Muscle layer of colon (tissue), 2 donors: ENCODE results near the gene TMEM269.

ENCODE experiments used
- H3K27ac ChIP-seq: one replicate; pipeline ENCODE4 v1.7.0; 2013; ENCODE audit warnings: low read depth, mild to moderate bottlenecking, low read length, moderate library complexity
- H3K27me3 ChIP-seq, 2 donors: one replicate each; pipeline ENCODE4 v1.7.0; 2013; ENCODE audit warnings: low read length in 2 of 2, mild to moderate bottlenecking in 2 of 2; ENCODE audit not compliant: insufficient read depth in 2 of 2, control insufficient read depth in 1 of 2
- H3K36me3 ChIP-seq: one replicate; pipeline ENCODE4 v1.7.0; 2013; ENCODE audit warnings: mild to moderate bottlenecking, low read length; ENCODE audit not compliant: insufficient read depth
- H3K4me1 ChIP-seq: one replicate; pipeline ENCODE4 v1.7.0; 2013; ENCODE audit warnings: mild to moderate bottlenecking, low read length; ENCODE audit not compliant: insufficient read depth
- H3K4me3 ChIP-seq, 2 donors: one replicate each; pipeline ENCODE4 v1.7.0; 2013; ENCODE audit warnings: low read length in 2 of 2, low read depth in 1 of 2, mild to moderate bottlenecking in 1 of 2, moderate library complexity in 1 of 2
- H3K9ac ChIP-seq: one replicate; pipeline ENCODE4 v1.7.0; 2013; ENCODE audit warnings: low read length
- H3K9me3 ChIP-seq: one replicate; pipeline ENCODE4 v1.7.0; 2013; ENCODE audit warnings: mild to moderate bottlenecking, low read length
- donor health status: abdominal sarcoma.
- donor health status: Adenocarcinoma of cecum.

Gene TMEM269

GRCh38 chr1:42831273-42831672, 46.5 kb downstream of the TMEM269 start:
- Histone ChIP-seq H3K9ac (no peak overlapping the region), H3K4me3 (no peak overlapping the region), H3K9me3 (no peaks in the 10 kb centered on the region), H3K36me3 (peaks cover 18% of the 10 kb centered on the region), H3K4me1 (no peaks in the 10 kb centered on the region), H3K27me3 (no peaks in the 10 kb centered on the region), H3K27ac (no peak overlapping the region)

DNA sequence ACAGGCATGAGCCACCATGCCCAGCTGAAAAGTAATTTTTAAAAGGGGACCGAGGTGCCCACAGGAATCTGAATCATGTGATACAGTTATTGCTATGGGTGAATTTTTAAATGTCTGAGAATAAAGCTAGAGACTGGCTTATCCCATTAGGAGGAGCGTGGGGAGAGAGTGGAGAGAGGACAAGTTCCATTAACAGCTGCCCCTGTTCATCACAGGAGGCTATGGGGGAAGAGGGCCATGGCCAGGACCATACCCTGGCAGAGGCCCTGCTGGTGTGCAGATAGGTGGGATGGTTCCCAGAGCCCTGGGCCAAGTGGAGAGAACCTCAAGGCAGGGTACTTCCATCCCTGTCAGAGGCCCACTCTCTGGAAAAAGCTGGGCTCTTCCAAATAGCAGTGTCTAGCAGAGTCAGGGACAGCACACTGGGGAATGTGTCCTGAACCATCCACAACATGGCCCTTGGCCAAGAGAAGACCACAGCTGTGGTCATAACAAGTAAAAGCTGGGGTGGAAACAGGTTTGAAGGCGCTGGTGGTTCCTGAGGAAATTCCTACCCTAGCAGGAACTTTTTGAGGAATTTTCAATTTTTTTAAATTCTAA, 48.0 kb downstream of the TMEM269 start:
- Histone ChIP-seq H3K4me1 (no peaks in the 10 kb centered on the region), H3K27me3 (no peaks in the 10 kb centered on the region), H3K9ac (no peak overlapping the region), H3K27ac (no peak overlapping the region), H3K9me3 (no peaks in the 10 kb centered on the region), H3K36me3 (peaks cover 18% of the 10 kb centered on the region), H3K4me3 (no peak overlapping the region)

DNA sequence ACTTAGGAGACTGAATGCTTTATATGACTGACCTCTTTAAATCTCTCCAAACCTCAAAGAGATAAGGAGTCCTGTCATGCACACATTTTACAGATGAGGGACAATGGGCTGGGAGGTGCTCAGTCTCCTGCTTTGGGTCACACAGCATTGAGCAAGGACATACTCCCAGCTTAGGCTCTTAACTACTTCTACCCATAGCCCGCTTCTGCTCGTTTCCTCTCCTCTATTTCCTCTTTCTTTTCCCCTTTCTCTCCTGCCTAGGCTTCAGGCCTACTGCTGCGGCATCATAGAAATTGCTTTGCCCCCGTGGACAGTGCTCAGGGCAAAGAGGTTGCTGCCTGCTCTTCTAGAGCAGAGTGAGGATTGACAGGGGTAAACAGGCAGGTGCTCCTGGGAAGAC, 49.2 kb downstream of the TMEM269 start:
- no peaks in the 10 kb centered on the region for H3K9me3 ChIP-seq
- peaks cover 18% of the 10 kb centered on the region for H3K36me3 ChIP-seq
- H3K9ac ChIP-seq, result no peak overlapping the region
- no peaks in the 10 kb centered on the region for H3K4me1 ChIP-seq
- no peak overlapping the region for H3K4me3 ChIP-seq
- no peaks in the 10 kb centered on the region for H3K27me3 ChIP-seq
- no peak overlapping the region for H3K27ac ChIP-seq

- H3K36me3 ChIP-seq, result peaks cover 14% of the 10 kb centered on the region
- H3K9me3 ChIP-seq, result no peaks in the 10 kb centered on the region
- no peak overlapping the region for H3K4me3 ChIP-seq
- no peaks in the 10 kb centered on the region for H3K4me1 ChIP-seq
- no peak overlapping the region for H3K9ac ChIP-seq
- no peaks in the 10 kb centered on the region for H3K27me3 ChIP-seq
- no peak overlapping the region for H3K27ac ChIP-seq
Observed at GRCh38 chr1:42834803-42835202, 50.0 kb downstream of the TMEM269 start.

- H3K9me3 ChIP-seq, result no peaks in the 10 kb centered on the region
- H3K36me3 ChIP-seq, result peaks cover 8% of the 10 kb centered on the region
- H3K4me3 ChIP-seq, result no peak overlapping the region
- no peak overlapping the region for H3K9ac ChIP-seq
- no peaks in the 10 kb centered on the region for H3K4me1 ChIP-seq
- H3K27ac ChIP-seq, result no peak overlapping the region
- no peaks in the 10 kb centered on the region for H3K27me3 ChIP-seq
Observed at GRCh38 chr1:42835422-42835821, 50.6 kb downstream of the TMEM269 start.

DNA sequence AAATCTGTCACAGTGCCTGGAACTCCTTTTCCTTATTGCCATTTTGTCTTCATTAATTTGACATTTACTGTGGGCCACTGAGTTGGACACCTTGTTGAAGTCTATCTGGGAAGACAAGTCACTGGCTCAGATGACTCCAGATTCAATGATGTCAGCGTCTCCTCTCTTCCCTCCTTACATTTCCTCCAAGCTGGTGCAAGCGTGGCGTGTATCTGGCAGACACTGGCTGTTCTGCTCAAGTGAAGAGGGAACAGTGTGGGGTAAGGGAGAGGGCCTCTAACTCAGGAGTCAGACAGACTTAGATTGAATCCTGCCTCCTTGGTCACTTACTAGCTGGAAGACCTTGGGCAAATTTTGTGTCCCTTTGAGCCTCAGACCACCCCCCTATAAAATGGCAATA, 52.9 kb downstream of the TMEM269 start:
- H3K36me3 ChIP-seq, result peaks cover 10% of the 10 kb centered on the region
- H3K9me3 ChIP-seq, result no peaks in the 10 kb centered on the region
- H3K4me3 ChIP-seq, result no peak overlapping the region
- no peaks in the 10 kb centered on the region for H3K27me3 ChIP-seq
- no peak overlapping the region for H3K27ac ChIP-seq
- no peak overlapping the region for H3K9ac ChIP-seq
- H3K4me1 ChIP-seq, result no peaks in the 10 kb centered on the region

DNA sequence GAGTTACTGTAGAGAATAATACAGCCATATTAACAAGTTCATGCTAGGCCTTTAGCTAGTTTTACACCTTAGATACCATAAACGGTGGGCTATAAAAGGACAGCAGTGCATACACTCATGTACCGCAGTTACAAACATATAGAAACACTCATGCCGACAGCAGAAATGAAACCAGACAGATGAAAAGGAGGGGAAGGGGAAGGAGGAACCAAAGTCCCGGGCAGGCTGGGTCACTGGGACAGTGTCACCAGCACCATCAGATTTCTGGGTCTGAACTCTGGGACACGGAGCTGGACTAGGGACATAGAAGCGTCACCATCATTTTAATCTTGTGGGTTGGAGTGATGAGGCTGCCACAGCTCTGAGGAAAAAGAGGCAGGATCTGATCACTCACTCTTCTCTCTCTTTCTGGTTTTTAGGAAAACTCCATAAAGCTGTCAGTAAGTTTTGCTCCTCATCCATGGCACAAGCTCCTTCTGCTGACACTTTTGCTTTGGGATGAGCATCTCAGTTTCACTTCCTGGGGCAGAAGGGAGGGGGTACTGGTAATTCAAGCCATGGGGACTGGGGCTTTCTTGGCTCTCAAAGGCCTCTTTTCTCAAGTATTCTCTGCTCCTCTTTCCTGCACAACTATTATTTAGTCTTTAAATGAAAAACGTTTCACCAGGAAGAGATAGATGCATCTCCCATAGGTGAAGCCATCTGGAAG, 53.8 kb downstream of the TMEM269 start:
- Histone ChIP-seq H3K27ac (no peak overlapping the region), H3K9ac (no peak overlapping the region), H3K27me3 (no peaks in the 10 kb centered on the region), H3K36me3 (peaks cover 16% of the 10 kb centered on the region), H3K4me1 (no peaks in the 10 kb centered on the region), H3K4me3 (no peak overlapping the region), H3K9me3 (no peaks in the 10 kb centered on the region)

- Histone ChIP-seq H3K27ac (no peak overlapping the region), H3K4me1 (no peaks in the 10 kb centered on the region), H3K27me3 (no peaks in the 10 kb centered on the region), H3K9me3 (no peaks in the 10 kb centered on the region), H3K36me3 (peaks cover 9% of the 10 kb centered on the region), H3K4me3 (no peak overlapping the region), H3K9ac (no peak overlapping the region)
Observed at GRCh38 chr1:42841010-42841409, 56.2 kb downstream of the TMEM269 start.

DNA sequence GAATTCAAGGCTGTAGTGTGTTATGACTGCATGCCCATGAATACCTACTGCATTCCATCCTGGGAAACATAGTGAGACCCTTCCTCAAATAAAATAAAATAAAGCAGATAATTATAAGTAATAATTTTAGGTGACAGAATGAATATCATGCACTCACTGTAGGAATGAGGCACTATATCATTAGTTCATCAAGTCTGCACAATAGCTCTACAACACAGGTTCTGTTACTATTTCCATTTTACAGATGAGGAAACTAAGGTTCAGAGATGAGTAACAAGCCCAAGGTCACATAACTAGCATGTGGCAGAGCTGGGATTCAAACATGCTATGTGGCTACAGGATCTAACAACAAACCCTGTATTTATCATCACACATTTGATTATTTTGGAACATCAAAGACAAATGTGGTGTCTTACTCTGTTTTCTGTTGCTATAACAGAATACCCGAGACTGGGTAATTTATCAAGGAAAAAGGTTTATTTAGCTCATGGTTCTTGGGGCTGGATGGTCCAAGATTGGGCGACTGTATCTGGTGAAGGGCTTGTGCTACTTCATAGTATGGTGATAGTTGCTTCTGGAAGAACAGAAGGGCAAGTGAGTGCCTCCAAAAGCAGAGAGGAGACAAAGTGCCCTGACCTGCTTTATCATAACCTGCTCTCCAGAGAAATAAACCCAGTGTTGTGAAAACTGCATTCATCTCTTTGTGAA, 56.8 kb downstream of the TMEM269 start:
- H3K27me3 ChIP-seq, result no peaks in the 10 kb centered on the region
- no peak overlapping the region for H3K27ac ChIP-seq
- H3K9me3 ChIP-seq, result no peaks in the 10 kb centered on the region
- peaks cover 9% of the 10 kb centered on the region for H3K36me3 ChIP-seq
- H3K4me1 ChIP-seq, result no peaks in the 10 kb centered on the region
- no peak overlapping the region for H3K4me3 ChIP-seq
- H3K9ac ChIP-seq, result no peak overlapping the region

- Histone ChIP-seq H3K9me3 (no peaks in the 10 kb centered on the region), H3K9ac (no peak overlapping the region), H3K36me3 (peaks cover 9% of the 10 kb centered on the region), H3K4me1 (peaks cover 13% of the 10 kb centered on the region), H3K27ac (no peak overlapping the region), H3K4me3 (no peak overlapping the region), H3K27me3 (no peaks in the 10 kb centered on the region)
Observed at GRCh38 chr1:42844592-42845140, 59.9 kb downstream of the TMEM269 start.

GRCh38 chr1:42845193-42845592, 60.4 kb downstream of the TMEM269 start:
- no peak overlapping the region for H3K4me3 ChIP-seq
- H3K9ac ChIP-seq, result no peak overlapping the region
- H3K4me1 ChIP-seq, result peaks cover 13% of the 10 kb centered on the region
- H3K27ac ChIP-seq, result no peak overlapping the region
- H3K27me3 ChIP-seq, result no peaks in the 10 kb centered on the region
- peaks cover 9% of the 10 kb centered on the region for H3K36me3 ChIP-seq
- no peaks in the 10 kb centered on the region for H3K9me3 ChIP-seq
